HepG2 (cell line): Measurements from ENCODE around the gene SLC35B4. TPM values are rescaled to one million over a fixed set of nuclear protein-coding genes. Genes with fewer than 3 reads are reported as not detected.

Experiments
- ATAC-seq: fragments of 200-7000 bp; cut with Tn5 transposase; 3 replicates; pipeline ENCODE4 v1.9.1; 2020; ENCODE audit warnings: mild to moderate bottlenecking, moderate library complexity
- BruUV-seq: library from RNA; stranded (reverse); fragments of 400-500 nt; replicated peaks from 2 replicates; lab custom pipeline; 2021; lab: Mats Ljungman, UMichigan
- CTCF ChIA-PET: fragments of 300-600 bp; formaldehyde crosslinking; extraction: SDS; loops from one replicate; lab custom pipeline; 2021; ENCODE audit warnings: low total read pairs, inconsistent platforms, low intra/inter-chr PET ratio; lab: Yijun Ruan, JAX
- POLR2A ChIA-PET: fragments of 350-600 bp; sonication (Branson Sonifier 250); formaldehyde crosslinking; loops from one replicate; lab custom pipeline; 2020; ENCODE audit warnings: antibody characterized with exemption, inconsistent platforms; lab: Yijun Ruan, JAX
- DNase-seq: peaks from one replicate; pipeline ENCODE4 v3.0.0-alpha.2; 2015; ENCODE audit warnings: low spot score
- FAIRE-seq: peaks from 3 replicates; lab custom pipeline; 2011; peaks lifted over from hg19 to GRCh38; lab: Jason Lieb, UNC
- H2AFZ ChIP-seq: one replicate; pipeline ENCODE4 v1.6.1; 2011; ENCODE audit warnings: low read length, inconsistent platforms
- H3K27ac ChIP-seq: fragments of 300-600 bp; 3 replicates; pipeline ENCODE4 v1.8.0; 2011; ENCODE audit warnings: mixed run types, mild to moderate bottlenecking, mixed read lengths, low read length, inconsistent platforms; ENCODE audit not compliant: insufficient read depth; ENCODE audit errors: extremely low read length
- H3K27me3 ChIP-seq, 2 experiments: fragments of 200-600 bp in 1 of 2; 2 replicates in 1 of 2; 3 replicates in 1 of 2; pipeline versions ENCODE4 v1.6.0 to v1.8.0; 2011; ENCODE audit warnings: low read length in 2 of 2, mild to moderate bottlenecking in 2 of 2, moderate library complexity in 2 of 2, inconsistent platforms in 1 of 2; ENCODE audit not compliant: insufficient read depth in 2 of 2, control insufficient read depth in 1 of 2
- H3K36me3 ChIP-seq, 2 experiments: fragments of 200-600 bp in 1 of 2; replicated peaks in 1 of 2; 2 replicates in 1 of 2; 3 replicates in 1 of 2; pipeline versions ENCODE4 v1.5.1 to v1.8.0; 2011; ENCODE audit warnings: low read length in 2 of 2, inconsistent platforms in 1 of 2; ENCODE audit not compliant: insufficient read depth in 2 of 2, control insufficient read depth in 1 of 2
- H3K4me1 ChIP-seq: 2 replicates; pipeline ENCODE4 v1.5.1; 2012; ENCODE audit warnings: low read length, inconsistent platforms; ENCODE audit not compliant: insufficient read depth
- H3K4me2 ChIP-seq: 2 replicates; pipeline ENCODE4 v1.6.0; 2011; ENCODE audit warnings: low read depth, low read length, inconsistent platforms
- H3K4me3 ChIP-seq, 3 experiments: fragments of 200-600 bp in 1 of 3; sonication (generic), shearing (Covaris generic) in 1 of 3; replicated peaks in 1 of 3; 2 replicates each; pipeline ENCODE4 v1.5.1; 2011 to 2016; ENCODE audit warnings: low read length in 3 of 3, inconsistent platforms in 2 of 3, low read depth in 2 of 3, mild to moderate bottlenecking in 2 of 3, control low read depth in 1 of 3, mixed read lengths in 1 of 3; ENCODE audit not compliant: insufficient read depth in 1 of 3
- H3K79me2 ChIP-seq: one replicate; pipeline ENCODE4 v1.6.1; 2011; ENCODE audit warnings: low read length, inconsistent platforms; ENCODE audit not compliant: insufficient read depth
- H3K9ac ChIP-seq: 2 replicates; pipeline ENCODE4 v1.6.0; 2011; ENCODE audit warnings: mild to moderate bottlenecking, low read depth, low read length, inconsistent platforms; ENCODE audit not compliant: insufficient read depth
- H3K9me3 ChIP-seq: 2 replicates; pipeline ENCODE4 v1.5.1; 2012; ENCODE audit warnings: mild to moderate bottlenecking, low read length
- H4K20me1 ChIP-seq: 2 replicates; pipeline ENCODE4 v1.6.0; 2011; ENCODE audit warnings: inconsistent platforms, mild to moderate bottlenecking, low read length, moderate library complexity; ENCODE audit not compliant: insufficient read depth
- ATF1 ChIP-seq: IDR thresholded peaks from 2 replicates; pipeline ENCODE4 v1.6.1; 2016; ENCODE audit warnings: mild to moderate bottlenecking, control low read depth
- ELK4 ChIP-seq: sonication (generic); formaldehyde crosslinking; IDR thresholded peaks from 2 replicates; pipeline ENCODE4 v1.9.0; 2021; ENCODE audit warnings: missing genetic modification reagents, borderline replicate concordance
- GLI4 ChIP-seq: sonication (generic); formaldehyde crosslinking; IDR thresholded peaks from 2 replicates; pipeline ENCODE4 v1.5.1; 2020; ENCODE audit warnings: missing genetic modification reagents, mild to moderate bottlenecking, moderate library complexity, borderline replicate concordance
- GMEB2 ChIP-seq: IDR thresholded peaks from 2 replicates; pipeline ENCODE4 v1.6.1; 2016; ENCODE audit warnings: missing biosample characterization, missing genetic modification reagents, low read depth
- HNF4A ChIP-seq: sonication (generic); formaldehyde crosslinking; IDR thresholded peaks from 2 replicates; pipeline ENCODE4 v1.4.0; 2020; ENCODE audit warnings: missing genetic modification reagents
- KMT2A ChIP-seq: sonication (generic); formaldehyde crosslinking; IDR thresholded peaks from 2 replicates; pipeline ENCODE4 v1.4.0; 2020; ENCODE audit warnings: missing genetic modification reagents
- NCOA2 ChIP-seq: sonication (generic); formaldehyde crosslinking; IDR thresholded peaks from 2 replicates; pipeline ENCODE4 v1.8.0; 2022; ENCODE audit warnings: inconsistent platforms
- SKIL ChIP-seq: sonication (generic); formaldehyde crosslinking; IDR thresholded peaks from 2 replicates; pipeline ENCODE4 v1.8.0; 2022; ENCODE audit warnings: missing genetic modification reagents, mild to moderate bottlenecking, moderate library complexity, borderline replicate concordance
- SNAPC2 ChIP-seq: sonication (generic); formaldehyde crosslinking; IDR thresholded peaks from 2 replicates; pipeline ENCODE4 v1.8.1; 2022; ENCODE audit warnings: mild to moderate bottlenecking, missing genetic modification reagents
- ZBTB33 ChIP-seq: sonication (generic); formaldehyde crosslinking; IDR thresholded peaks from 2 replicates; pipeline ENCODE4 v1.4.0; 2020; ENCODE audit warnings: missing genetic modification reagents
- ZBTB38 ChIP-seq: sonication (generic); formaldehyde crosslinking; IDR thresholded peaks from 2 replicates; pipeline ENCODE4 v1.5.1; 2020; ENCODE audit warnings: mild to moderate bottlenecking, missing genetic modification reagents
- ZFP90 ChIP-seq: sonication (generic); formaldehyde crosslinking; IDR thresholded peaks from 2 replicates; pipeline ENCODE4 v1.8.0; 2022; ENCODE audit warnings: missing genetic modification reagents, mild to moderate bottlenecking, inconsistent platforms, borderline replicate concordance
- ZNF180 ChIP-seq: sonication (generic); formaldehyde crosslinking; IDR thresholded peaks from 2 replicates; pipeline ENCODE4 v1.4.0; 2020; ENCODE audit warnings: low read depth, missing genetic modification reagents, borderline replicate concordance
- ZNF251 ChIP-seq: sonication (generic); formaldehyde crosslinking; IDR thresholded peaks from 2 replicates; pipeline ENCODE4 v1.9.0; 2021; ENCODE audit warnings: mild to moderate bottlenecking, missing genetic modification reagents
- ZNF260 ChIP-seq: sonication (generic); formaldehyde crosslinking; IDR thresholded peaks from 2 replicates; pipeline ENCODE4 v1.4.0; 2020; ENCODE audit warnings: missing genetic modification reagents, low read depth, mild to moderate bottlenecking, borderline replicate concordance
- WGBS: methylation state at CpG from one replicate; pipeline ENCODE4 v1.1.6; 2017; ENCODE audit warnings: low lambda C conversion rate; 5-methylcytosine and 5-hydroxymethylcytosine counted together
- in situ Hi-C: cut with HindIII; loops from 2 replicates; pipeline ENCODE4 v1.10.0; 2017; ENCODE audit warnings: low pct_unique_long_range_greater_than_20kb; ENCODE audit not compliant: extremely low pct_ligation_motif_present
- intact Hi-C: fragments of 100-400 bp; cut with micrococcal nuclease; formaldehyde crosslinking; loops from one replicate; pipeline ENCODE4 v1.10.0; 2022; ENCODE audit not compliant: unreplicated experiment
- polyA plus RNA-seq, 8 experiments: library from polyadenylated mRNA; depleted of rRNA in 3 of 8; stranded (reverse) in 7 of 8; unstranded in 1 of 8; fragments of >200 nt; fragmentation: Illumina TruSeq in 4 of 8; extraction: Trizol in 4 of 8; gene quantifications; 2 replicates each; pipeline versions ENCODE4 v1.2.1 to v1.2.3, GENCODE V29; 2011 to 2016; ENCODE audit warnings: low read depth in 4 of 8, missing spikeins in 1 of 8, mixed read lengths in 1 of 8; ENCODE audit not compliant: insufficient read depth in 1 of 8
- total RNA-seq, 5 experiments: library from RNA; depleted of rRNA; stranded (reverse); fragments of >200 nt; fragmentation: Illumina TruSeq; extraction: Trizol; gene quantifications; 2 replicates each; pipeline ENCODE4 v1.2.3, GENCODE V29; 2016; ENCODE audit warnings: low read depth in 1 of 5

Gene SLC35B4
- total and polyA plus RNA-seq, 2 of the 13 experiments (the other 11 are each of a cell fraction or from before 2014, with no cell fraction given) = 17.1 to 17.8 TPM

- H2AFZ ChIP-seq = no peak overlapping the region
- intact Hi-C loops = no loop called here
- FAIRE-seq = no peak
- TF ChIP-seq ZNF251 (no peak), KMT2A (CRISPR knock-in tag) (no peak), ZBTB33 (CRISPR knock-in tag) (no peak), GMEB2 (no peak), ZFP90 (CRISPR knock-in tag) (no peak), ZBTB38 (CRISPR knock-in tag) (no peak), SKIL (no peak), ZNF260 (no peak), ATF1 (CRISPR knock-in tag) (no peak), ZNF180 (CRISPR knock-in tag) (no peak), HNF4A (CRISPR knock-in tag) (no peak), SNAPC2 (no peak), NCOA2 (CRISPR knock-in tag) (no peak), GLI4 (no peak), ELK4 (no peak)
These were observed 19.2 kb downstream of the SLC35B4 start for GRCh38 chr7:134297489-134297888.

More at GRCh38 chr7:134297489-134297888, 19.2 kb downstream of the SLC35B4 start:
- Histone ChIP-seq H3K4me3 (no peak overlapping the region), H3K79me2 (no peaks in the 10 kb centered on the region), H3K27ac (no peak overlapping the region), H3K4me1 (peaks cover 15% of the 10 kb centered on the region), H4K20me1 (no peaks in the 10 kb centered on the region), H3K9me3 (no peaks in the 10 kb centered on the region), H3K36me3 (peaks cover 4 to 38% of the 10 kb centered on the region in 2 experiments; a peak in 4 of 5 replicates), H3K4me2 (no peak overlapping the region), H3K9ac (no peak overlapping the region), H3K27me3 (no peaks in the 10 kb centered on the region)
- POLR2A ChIA-PET = no interaction called here
- DNase-seq (no peak), ATAC-seq (no peak)
- WGBS = 97% methylated on average over 2 of the region's 2 CpGs
- BruUV-seq = no TSS peak
- CTCF ChIA-PET = no interaction called here
- in situ Hi-C loops = no loop called here
